Cortex of kidney (tissue), 1 donor: ENCODE data around the gene CIAO2A.

ENCODE experiments used
- DNase-seq: peaks from one replicate; lab custom pipeline; 2025; lab: John Stamatoyannopoulos, UW

Gene CIAO2A

GRCh38 chr15:64044300-64045100 lies 49.1 kb downstream of the CIAO2A start:
- DNase-seq = no peak

- DNase-seq = no peak
Measured at GRCh38 chr15:64038878-64039610, 54.6 kb downstream of the CIAO2A start.

GRCh38 chr15:64037966-64038365 lies 55.7 kb downstream of the CIAO2A start:
- no peak for DNase-seq

GRCh38 chr15:64037116-64037515 lies 56.5 kb downstream of the CIAO2A start:
- no peak for DNase-seq

- no peak for DNase-seq
Measured at GRCh38 chr15:64035525-64035924, 58.1 kb downstream of the CIAO2A start.

GRCh38 chr15:64034519-64034918 lies 59.1 kb downstream of the CIAO2A start:
- no peak for DNase-seq

- no peak for DNase-seq
Measured at GRCh38 chr15:64032329-64032728, 61.3 kb downstream of the CIAO2A start.

- no peak for DNase-seq
Measured at GRCh38 chr15:64030123-64030522, 63.5 kb downstream of the CIAO2A start.

GRCh38 chr15:64029633-64030032 lies 64.0 kb downstream of the CIAO2A start:
- no peak for DNase-seq

- DNase-seq = no peak
Measured at GRCh38 chr15:64029110-64029509, 64.5 kb downstream of the CIAO2A start.

- no peak for DNase-seq
Measured at GRCh38 chr15:64026591-64026990, 67.0 kb downstream of the CIAO2A start.

- DNase-seq = no peak
Measured at GRCh38 chr15:64024172-64025050, 69.2 kb downstream of the CIAO2A start.

GRCh38 chr15:64023220-64023619 lies 70.4 kb downstream of the CIAO2A start:
- DNase-seq = no peak

GRCh38 chr15:64022571-64022970 lies 71.1 kb downstream of the CIAO2A start:
- DNase-seq = no peak
